CD4-positive, alpha-beta T cell treated with Interleukin-17A for 4 hours (primary cell): ENCODE data around the gene ANKRD45.
"Not testable (repeated sequence)": the region's sequence is repeated elsewhere in the genome, so short reads cannot be mapped to it uniquely, and the experiment has no call there.

ENCODE experiments used
- DNase-seq: peaks from one replicate; pipeline ENCODE4 v3.0.0-alpha.2; 2020; ENCODE audit warnings: mixed read lengths

ANKRD45 gene

GRCh38 chr1:173570370-173571007, 99.2 kb downstream of the ANKRD45 start:
- DNase-seq: no peak

GRCh38 chr1:173568483-173568882, 101.2 kb downstream of the ANKRD45 start:
- no peak for DNase-seq

GRCh38 chr1:173563846-173564245, 105.8 kb downstream of the ANKRD45 start:
- DNase-seq: not testable (repeated sequence)

- no peak for DNase-seq
Measured at GRCh38 chr1:173562813-173563212, 106.8 kb downstream of the ANKRD45 start.

- DNase-seq: no peak
Measured at GRCh38 chr1:173561263-173561662, 108.4 kb downstream of the ANKRD45 start.

GRCh38 chr1:173560285-173560880, 109.3 kb downstream of the ANKRD45 start:
- no peak for DNase-seq
